ENCODE results near the gene PSMA5.

DNA sequence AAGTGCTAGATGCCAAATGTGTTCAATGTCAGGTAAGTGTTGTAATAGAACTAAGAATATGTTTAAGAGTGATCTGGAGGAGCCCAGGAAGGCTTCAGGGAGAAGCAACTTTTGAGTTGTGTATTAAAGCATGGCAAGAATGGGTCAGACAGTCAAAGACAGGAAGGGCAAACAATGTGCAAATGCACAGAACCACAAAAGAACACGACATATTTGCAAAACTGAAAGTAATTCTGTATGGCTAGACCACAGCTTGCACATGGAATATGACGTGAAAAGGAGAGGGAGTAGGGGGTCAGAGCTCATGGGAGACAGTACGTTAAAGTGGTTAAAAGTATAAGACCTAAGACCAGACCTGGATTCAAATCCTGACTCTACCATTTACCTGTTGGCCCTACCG is 21.4 kb downstream of the PSMA5 start:
- TF ChIP-seq, protein P1, sequence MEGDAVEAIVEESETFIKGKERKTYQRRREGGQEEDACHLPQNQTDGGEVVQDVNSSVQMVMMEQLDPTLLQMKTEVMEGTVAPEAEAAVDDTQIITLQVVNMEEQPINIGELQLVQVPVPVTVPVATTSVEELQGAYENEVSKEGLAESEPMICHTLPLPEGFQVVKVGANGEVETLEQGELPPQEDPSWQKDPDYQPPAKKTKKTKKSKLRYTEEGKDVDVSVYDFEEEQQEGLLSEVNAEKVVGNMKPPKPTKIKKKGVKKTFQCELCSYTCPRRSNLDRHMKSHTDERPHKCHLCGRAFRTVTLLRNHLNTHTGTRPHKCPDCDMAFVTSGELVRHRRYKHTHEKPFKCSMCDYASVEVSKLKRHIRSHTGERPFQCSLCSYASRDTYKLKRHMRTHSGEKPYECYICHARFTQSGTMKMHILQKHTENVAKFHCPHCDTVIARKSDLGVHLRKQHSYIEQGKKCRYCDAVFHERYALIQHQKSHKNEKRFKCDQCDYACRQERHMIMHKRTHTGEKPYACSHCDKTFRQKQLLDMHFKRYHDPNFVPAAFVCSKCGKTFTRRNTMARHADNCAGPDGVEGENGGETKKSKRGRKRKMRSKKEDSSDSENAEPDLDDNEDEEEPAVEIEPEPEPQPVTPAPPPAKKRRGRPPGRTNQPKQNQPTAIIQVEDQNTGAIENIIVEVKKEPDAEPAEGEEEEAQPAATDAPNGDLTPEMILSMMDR (IDR thresholded peaks at IDR 0.05), result no peak
- no peak for TF ChIP-seq POLR2A (IDR thresholded peaks at IDR 0.05)
